HUDEP-2 (cell line): Measurements from ENCODE around the gene TRIM71.
"Not testable (repeated sequence)": the region's sequence is repeated elsewhere in the genome, so short reads cannot be mapped to it uniquely, and the experiment has no call there.

Source experiments
- DNase-seq, 76 experiments: peaks; one replicate each; lab custom pipeline; 2025; ENCODE audit not compliant: unreplicated experiment in 76 of 76; lab: John Stamatoyannopoulos, UW

Gene TRIM71

DNA sequence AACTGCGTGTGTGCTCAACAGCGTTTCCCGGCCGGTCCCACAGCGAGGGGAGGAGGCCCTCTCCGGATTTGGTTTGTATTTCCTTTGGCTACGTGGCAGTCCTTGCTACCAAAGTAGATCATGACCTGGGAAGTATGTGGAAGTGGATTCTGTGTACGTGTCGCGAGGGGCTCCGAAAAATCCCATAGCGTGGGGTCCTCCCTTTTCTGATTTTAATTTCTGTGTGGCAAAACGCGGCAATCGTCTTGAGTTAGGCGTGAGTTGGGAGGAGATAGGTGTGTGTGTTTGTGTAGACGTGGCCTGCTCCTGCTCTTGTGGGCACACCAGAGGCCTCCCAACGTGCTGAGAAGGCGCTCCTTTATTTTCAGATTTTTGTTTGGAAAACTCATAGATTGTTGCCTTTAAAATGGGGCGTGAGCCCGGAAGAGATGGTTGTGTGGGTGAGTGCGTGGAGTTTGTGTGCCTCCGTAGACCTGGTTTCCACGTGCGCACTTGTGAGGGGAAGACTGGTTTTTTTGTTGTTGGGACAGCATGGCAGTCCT is 1.2 kb downstream of the TRIM71 start:
- no peak for DNase-seq

DNA sequence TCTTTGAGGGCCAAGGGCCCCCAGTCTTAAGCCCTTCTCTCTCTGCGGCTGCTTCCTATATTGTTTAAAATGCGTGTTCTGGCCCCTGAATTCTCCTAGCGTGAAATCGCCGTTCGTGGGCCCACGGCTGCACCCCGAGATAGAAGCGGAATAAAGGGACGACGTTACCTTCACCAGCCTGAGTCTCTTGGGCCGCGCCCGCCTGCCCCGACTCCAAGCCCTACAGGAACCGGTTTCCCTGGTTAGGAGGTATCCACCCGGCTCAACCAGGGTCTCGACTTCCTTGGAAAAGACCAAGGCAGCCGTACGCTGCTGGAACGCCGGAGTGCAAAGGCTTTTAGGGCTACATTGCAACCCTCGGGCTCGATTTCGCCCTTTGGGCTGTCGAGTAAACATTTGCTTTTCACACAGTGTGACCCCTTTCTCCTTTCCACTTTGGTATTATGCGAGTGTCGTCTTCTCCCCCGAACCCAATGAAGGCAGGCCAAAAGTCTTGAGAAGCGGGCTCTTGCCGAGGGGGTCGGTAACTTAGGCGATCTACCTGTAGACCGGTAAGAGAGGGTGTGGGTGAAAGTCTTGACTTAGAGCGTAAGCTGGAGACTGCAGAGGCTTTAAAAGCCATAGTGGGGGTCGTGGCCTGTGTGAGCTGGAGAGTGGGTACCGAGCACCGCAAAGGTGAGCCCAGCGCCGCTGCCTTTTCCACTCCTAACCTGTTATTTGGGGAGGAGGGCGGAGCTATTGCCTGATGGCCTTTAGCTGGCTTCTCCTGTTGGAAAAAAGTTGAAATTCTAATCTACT is 2.0 kb downstream of the TRIM71 start:
- no peak for DNase-seq

DNA sequence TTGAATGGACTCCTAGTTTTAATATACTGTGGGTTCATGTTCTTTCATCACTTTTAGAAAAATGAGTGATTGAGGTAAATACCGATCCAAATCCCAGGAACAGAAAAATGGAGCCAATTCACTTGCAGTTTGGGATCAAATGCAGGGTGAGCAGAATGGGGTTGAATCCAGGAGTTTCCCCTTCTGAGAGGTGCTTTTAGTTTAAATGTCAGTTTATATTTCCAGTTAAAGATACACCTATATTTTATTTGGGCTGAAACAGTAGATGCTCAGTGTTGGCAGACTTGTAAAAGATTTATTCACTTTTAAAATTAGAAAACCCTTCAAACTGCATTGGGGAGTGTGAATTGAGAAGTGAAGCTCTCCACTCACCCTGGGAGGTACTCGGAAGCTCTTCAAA is 2.6 kb downstream of the TRIM71 start:
- DNase-seq = no peak

GRCh38 chr3:32820971-32821685 is 3.3 kb downstream of the TRIM71 start:
- no peak for DNase-seq

DNA sequence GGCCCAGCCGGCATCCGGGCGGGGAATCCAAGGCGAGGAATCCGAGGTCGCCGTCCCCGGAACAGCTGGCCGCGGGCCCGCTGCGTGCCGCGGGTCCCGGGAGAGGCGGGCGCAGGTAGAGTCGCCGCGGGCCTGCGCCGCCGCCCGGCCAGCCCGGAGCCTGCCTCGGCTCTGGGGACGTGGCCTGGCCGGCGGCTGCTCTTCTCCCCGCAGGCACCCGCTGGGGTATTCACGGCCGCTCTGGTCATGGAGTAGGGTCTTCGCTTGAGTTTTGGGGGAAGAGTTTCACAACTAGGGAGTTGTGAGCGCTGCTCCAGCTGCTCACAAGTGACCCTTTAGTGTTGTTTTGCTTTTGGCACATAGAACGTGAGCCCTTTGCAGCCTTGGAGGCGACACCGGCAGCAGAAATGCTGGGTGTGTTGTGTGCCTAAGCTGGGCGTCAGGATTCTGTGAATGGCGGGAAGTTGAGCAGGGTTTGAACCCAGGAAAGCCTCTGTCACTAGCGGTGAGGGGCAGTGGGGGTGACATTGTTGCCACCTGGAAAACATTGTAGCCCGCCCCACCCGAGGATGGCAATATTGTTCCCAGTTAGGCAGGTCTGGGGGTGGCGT is 4.0 kb downstream of the TRIM71 start:
- DNase-seq = no peak

DNA sequence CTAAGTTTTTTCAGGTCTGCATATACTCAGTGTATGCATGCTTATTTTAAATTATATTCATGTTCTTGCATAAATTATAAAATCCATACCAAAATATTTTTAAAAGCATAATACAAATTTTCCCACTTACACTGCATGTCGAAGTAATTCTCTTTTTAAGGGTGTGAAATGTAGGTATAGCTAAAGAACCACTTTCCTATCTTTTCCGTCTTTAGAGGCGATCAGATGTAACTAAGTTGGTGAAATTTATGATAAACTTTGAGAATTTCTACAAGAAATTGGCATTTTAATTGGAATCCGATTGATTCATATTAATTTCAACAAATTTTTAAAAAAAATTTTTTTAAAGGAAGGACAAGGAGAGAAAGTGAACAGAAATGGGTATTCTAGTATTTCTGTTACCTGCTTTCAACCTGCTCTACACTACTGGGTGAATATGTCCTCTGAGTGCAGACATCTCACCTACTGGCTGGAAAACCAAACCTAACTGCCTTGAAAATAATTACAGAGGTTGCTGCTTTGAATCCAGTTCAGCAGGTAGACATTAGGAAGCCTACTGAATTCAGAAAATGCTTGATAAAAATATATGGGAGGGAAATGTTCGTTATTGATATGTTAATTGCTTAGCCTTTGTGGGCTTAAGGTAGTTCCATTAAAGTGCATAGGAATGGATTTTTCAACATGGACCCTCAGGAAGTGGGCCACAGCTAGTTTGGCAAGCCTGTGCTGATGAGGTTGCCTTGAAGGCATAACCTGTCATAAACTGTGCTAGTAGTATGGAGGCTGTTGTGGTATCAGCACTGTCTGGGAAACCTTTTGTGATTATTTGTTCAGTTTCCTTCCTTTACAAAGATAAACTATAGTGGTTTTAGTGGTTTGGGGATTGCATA is 5.1 kb downstream of the TRIM71 start:
- no peak for DNase-seq

GRCh38 chr3:32823641-32824184 is 5.9 kb downstream of the TRIM71 start:
- not testable (repeated sequence) for DNase-seq

DNA sequence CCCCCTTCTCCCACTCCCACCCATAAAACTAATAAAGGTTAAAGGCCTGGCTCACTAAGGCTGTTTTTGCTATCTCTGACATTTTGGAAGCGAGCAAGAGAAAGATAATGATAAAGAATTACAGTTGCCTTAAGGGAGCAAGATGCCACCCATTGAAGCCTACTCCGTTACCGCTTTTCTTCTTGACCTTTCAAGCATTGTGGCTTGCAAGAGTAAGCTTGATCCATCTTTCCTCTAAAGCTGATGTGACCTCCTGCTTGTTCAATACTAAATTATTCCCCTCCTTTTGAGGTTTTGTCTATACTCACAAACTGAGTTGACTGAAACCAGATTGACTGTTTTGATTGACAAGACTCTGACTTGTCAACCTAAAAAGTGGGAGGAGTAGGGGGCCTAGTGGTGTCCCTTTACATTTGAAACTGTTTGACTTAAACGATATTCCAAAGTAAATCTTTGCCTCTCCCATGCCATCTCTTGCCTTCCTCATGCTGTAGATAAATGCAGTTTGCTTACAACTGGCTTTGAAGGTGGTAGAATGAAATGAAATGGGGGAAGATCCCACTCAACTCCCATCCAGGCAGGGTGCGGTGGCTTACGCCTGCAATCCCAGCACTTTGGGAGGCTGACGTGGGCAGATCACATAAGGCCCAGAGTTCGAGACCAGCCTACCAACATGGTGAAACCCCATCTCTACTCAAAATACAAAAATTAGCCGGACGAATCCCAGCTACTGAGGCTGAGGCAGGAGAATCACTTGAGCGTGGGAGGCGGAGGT is 8.0 kb downstream of the TRIM71 start:
- DNase-seq = no peak

- DNase-seq = no peak
These were observed 13.3 kb downstream of the TRIM71 start for GRCh38 chr3:32831062-32831461.

- DNase-seq = no peak
These were observed 14.0 kb downstream of the TRIM71 start for GRCh38 chr3:32831791-32832190.

- no peak for DNase-seq
These were observed 14.4 kb downstream of the TRIM71 start for GRCh38 chr3:32832193-32832592.

DNA sequence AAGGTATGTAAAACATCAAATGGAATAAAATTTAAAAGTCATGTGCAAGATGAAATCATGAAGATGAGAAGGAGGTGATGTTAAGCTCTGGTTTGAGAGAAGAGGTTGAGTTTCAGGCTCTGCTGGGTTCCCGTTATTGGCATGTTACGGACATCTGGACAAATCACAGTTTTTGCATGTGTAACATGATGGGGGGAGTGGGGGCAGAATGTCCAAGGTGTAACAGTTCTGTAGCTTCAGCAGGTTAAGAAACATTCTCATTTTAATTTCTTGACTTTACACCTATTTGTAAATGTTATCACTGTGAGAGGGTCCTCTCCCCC is 17.2 kb downstream of the TRIM71 start:
- no peak for DNase-seq

GRCh38 chr3:32835961-32836360 is 18.2 kb downstream of the TRIM71 start:
- no peak for DNase-seq

- no peak for DNase-seq
These were observed 18.8 kb downstream of the TRIM71 start for GRCh38 chr3:32836601-32837000.

GRCh38 chr3:32837366-32837765 is 19.6 kb downstream of the TRIM71 start:
- no peak for DNase-seq

DNA sequence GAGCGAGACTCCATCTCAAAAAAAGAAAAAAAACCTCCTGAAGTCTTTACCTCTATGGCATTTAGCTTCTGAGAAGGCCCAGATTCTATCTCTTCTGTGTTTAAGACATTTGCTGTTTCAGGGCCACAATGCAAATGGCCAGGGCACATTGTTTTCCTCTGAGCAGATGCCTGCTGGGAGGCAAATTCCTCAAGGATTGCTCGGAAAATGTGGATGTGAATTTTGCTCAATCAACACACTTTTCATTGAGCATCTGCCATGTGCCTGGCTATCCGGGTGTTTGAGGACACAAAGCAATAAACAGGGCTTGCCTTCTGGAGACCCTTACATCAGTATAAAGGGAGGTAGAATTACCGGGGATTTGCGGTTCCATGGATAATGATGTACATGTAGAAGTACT is 20.0 kb downstream of the TRIM71 start:
- no peak for DNase-seq

GRCh38 chr3:32839714-32840085 is 21.9 kb downstream of the TRIM71 start:
- no peak for DNase-seq

DNA sequence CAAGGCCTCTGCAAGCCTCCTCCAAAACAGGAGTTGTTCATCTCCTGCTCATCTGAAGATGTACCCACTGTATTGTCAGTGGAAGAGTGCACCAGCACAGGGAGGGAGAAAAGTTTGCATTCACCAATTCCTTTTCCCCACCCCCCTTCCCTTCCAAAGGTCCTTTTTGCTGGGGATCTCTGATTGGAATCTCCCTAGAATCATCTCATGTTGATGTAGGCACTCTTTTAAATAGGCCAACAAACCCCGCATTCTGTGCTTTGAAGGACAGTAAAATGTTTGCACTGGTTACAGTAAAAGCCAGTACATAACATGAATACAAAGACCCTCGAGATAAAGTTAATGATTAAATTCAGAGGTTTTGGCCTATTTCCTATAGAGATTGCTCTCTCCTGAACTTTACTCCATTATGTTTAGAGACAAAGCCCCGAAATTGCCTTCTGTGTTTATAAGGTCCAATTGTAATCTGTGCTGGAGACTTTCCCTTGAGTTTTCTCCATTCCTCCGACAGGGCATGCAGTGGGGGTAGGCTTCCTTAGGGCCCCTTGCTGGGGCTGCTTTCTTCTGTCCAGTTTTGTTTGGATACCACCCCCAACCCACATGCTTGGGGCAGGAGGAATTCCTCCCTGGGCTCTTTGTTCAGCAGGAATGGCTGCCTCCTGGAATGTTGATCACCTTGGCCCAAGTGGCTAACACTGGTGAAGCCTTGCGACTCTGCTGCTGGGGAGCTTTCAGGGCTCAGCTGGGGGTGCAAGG is 22.5 kb downstream of the TRIM71 start:
- DNase-seq = no peak

GRCh38 chr3:32841341-32841740 is 23.5 kb downstream of the TRIM71 start:
- DNase-seq = no peak
